Measurements from ENCODE around the gene CALY.

The CALY gene

GRCh38 chr10:133295426-133296320 is 41.0 kb downstream of the CALY start:
- peak in 2 of 10 donors; percentile 59 to 82 for DNase-seq

DNA sequence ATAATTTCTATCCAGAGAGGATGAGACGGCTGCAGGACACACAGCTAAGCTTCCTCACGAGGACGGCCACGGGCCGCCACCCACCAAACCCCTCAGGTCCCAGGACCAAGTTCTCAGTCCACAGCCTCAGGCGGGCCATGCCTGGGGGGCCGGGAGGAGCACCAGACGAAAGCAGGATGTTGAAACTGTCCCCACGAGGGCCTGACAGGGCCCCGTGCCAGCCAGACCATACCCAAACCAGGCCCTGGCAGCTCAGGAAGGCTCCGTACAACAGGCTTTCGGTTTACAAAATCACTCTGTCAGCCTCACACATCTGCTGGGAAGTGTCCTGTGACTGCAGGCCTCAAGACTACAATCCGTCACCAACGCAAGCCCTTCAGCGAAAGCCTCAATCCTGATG is 42.5 kb downstream of the CALY start:
- DNase-seq, result no peak
- intact Hi-C loops (cut with DNase I), result no loop called here

More at GRCh38 chr10:133295426-133296320, 41.0 kb downstream of the CALY start:
- intact Hi-C loops (cut with DNase I), result no loop called here

GRCh38 chr10:133293810-133294119 is 42.9 kb downstream of the CALY start:
- DNase-seq, result no peak
- intact Hi-C loops (cut with DNase I), result no loop called here

DNA sequence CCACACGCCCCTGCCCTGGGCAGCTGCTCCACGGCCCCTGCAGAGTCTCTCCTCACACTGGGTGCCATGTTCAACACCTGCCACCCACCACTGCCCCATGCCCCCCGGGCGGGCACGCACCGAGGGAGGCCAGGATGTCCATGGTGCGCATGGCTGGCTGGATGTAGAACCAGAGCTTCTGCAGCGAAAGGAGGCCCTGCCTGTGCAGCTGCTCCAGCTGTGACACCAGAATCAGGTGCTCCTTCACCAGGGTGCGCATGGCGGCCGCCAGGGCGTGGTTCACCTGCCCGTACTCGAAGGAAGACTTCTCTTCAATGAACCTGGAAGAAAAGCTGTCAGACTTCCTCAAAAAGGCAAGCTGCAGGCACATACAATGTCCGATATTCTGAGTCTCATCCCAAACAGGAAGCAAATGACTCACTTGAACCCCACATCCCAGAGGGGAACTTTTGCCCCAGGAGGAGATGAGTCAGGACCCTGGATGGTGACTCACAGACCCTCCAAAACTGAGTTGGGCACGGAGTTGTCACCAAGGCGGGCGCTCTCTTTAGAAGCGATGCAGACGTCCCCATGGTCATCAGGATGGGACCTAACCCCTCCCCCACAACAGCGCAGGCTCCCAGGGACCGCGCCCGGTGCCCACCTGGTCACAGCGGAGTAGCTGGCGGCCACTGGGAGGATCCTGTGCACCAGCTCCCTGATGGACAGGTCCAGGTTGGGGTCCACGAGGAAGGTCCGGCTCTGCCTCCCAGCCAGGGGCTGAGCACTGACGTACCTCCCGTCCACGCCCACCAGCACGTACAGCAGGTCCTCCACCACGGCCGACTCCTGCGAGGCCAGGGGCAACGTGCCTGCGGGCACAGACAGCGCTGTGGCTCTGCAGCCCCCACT is 43.5 kb downstream of the CALY start:
- no peak for DNase-seq
- intact Hi-C loops (cut with DNase I), result no loop called here

DNA sequence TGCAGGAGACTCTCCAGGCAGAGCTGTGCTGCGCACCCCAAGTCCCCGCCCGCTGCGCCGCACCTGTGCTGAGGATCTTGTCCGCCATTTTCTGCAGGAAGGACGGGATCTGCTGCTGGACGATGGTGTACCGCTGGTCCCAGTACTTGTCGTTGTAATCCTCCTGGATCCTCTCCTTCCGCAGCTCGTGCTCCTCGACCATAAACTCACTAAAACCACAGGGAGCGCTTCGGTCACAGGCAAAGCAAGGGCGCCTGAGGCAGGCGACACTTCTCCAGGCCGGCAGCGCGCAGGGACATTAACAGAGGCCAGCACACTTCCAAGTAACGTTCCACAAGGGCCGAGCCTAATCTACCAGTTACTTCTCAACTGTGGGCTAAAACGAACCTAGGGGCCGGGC is 46.9 kb downstream of the CALY start:
- no peak for DNase-seq
- intact Hi-C loops (cut with DNase I), result no loop called here

GRCh38 chr10:133287832-133288500 is 48.7 kb downstream of the CALY start:
- DNase-seq, result peak in 1 of 10 donors; percentile 78
- intact Hi-C loops (cut with DNase I), result no loop called here

- no peak for DNase-seq
- intact Hi-C loops (cut with DNase I), result no loop called here
Measured at GRCh38 chr10:133286366-133286765, 50.3 kb downstream of the CALY start.

GRCh38 chr10:133285217-133285616 is 51.5 kb downstream of the CALY start:
- intact Hi-C loops (cut with DNase I), result no loop called here
- no peak for DNase-seq

GRCh38 chr10:133283931-133284330 is 52.8 kb downstream of the CALY start:
- intact Hi-C loops (cut with DNase I), result no loop called here
- no peak for DNase-seq

DNA sequence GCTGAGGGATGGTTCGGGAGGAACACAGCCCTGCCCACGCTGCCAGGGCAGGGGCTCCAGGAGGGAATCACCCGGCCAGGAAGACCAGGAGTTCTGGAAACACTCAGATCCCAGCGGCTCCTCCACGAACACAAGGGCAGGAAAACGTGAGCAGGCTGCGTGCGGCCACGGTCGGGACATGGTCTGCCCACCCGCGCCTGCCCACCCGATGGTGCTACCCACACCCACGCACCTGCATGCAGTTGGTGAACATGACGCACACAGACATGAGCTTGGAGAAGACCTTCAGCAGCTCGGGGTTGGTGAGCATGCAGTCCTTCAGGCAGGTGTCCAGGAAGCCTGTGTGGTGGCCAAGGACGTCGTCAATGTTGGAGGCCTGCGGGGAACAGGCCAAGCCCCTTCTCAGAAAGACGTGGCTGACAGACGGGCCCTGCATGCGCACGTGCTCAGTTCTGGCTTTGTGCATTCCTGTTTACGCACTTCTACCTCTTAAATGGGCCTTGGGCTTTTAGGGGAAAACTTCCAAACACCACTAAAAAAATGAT is 53.8 kb downstream of the CALY start:
- intact Hi-C loops (cut with DNase I), result no loop called here
- no peak for DNase-seq

DNA sequence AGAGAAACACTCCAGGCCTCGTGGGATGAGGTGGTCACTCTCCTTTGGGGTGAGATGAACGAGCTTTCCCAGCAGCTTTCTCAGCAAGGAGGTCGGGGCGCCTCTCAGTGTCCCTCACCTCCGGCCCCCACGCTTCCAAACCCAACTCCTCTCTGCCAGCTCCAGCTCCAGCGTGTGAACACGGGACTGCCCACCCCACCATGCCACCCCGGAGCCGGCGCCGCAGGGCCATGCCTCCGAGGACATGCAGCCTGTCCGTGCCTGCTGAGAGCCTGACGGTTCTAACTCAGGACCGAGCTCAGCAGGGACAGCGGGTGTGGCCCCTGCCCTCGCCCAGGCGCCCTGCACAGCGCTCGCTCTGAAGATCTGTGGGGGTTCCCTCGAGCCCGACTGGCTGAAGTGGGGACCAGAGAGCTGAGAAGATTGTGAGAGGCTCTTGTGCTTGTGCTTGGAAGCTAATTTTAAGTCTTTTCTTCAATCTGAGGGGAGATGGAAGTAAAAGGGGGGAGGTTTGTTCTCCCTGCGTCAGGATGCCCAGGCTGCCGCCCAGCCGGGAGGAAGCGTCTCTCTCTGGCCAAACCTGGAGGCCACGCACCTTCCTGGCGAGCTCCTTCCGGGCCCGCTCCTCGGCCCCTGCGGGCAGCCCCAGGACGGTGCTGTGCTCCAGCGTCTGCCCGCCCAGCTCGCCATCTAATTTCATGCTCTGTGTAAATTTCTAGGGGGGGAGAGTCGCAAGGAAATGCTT is 54.9 kb downstream of the CALY start:
- intact Hi-C loops (cut with DNase I), result no loop called here

GRCh38 chr10:133281084-133281483 is 55.6 kb downstream of the CALY start:
- no peak for DNase-seq
- intact Hi-C loops (cut with DNase I), result no loop called here

More for the DNA sequence above, 54.9 kb downstream of the CALY start:
- DNase-seq, result no peak

DNA sequence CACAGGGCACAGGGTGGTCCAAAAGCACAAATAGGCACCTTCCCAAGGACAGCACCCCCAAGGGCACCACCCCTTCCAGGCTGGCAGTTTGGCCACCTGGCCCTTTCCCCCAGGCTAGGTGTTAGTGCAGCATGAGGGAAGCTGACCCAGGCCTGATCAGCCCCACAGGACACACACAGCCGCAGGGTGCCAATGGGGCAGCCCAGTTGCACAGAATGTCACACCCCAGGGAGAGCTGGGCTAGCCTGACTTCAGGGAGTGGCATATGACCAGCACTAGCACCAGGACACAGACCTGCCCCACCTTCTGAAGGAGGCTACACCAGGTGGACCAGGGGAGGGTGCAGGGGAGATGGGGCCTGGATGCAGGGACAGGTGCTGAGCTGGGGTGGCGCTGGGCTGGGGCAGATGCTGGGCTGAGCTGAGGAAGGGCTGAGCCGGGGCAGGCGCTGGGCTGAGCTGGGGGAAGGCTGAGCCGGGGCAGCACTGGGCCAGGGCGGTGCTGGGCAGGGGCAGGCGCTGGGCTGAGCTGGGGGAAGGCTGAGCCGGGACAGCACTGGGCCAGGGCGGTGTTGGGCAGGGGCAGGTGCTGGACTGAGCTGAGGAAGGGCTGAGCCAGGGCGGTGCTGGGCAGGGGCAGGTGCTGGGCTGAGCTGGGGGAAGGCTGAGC is 56.2 kb downstream of the CALY start:
- no peak for DNase-seq
- intact Hi-C loops (cut with DNase I), result no loop called here

- intact Hi-C loops (cut with DNase I), result no loop called here
Measured at GRCh38 chr10:133279326-133280226, 57.1 kb downstream of the CALY start.

GRCh38 chr10:133278577-133279265 is 58.0 kb downstream of the CALY start:
- intact Hi-C loops (cut with DNase I), result no loop called here
- DNase-seq, result peak in 1 of 10 donors; percentile 42

More at GRCh38 chr10:133279326-133280226, 57.1 kb downstream of the CALY start:
- DNase-seq, result no peak

DNA sequence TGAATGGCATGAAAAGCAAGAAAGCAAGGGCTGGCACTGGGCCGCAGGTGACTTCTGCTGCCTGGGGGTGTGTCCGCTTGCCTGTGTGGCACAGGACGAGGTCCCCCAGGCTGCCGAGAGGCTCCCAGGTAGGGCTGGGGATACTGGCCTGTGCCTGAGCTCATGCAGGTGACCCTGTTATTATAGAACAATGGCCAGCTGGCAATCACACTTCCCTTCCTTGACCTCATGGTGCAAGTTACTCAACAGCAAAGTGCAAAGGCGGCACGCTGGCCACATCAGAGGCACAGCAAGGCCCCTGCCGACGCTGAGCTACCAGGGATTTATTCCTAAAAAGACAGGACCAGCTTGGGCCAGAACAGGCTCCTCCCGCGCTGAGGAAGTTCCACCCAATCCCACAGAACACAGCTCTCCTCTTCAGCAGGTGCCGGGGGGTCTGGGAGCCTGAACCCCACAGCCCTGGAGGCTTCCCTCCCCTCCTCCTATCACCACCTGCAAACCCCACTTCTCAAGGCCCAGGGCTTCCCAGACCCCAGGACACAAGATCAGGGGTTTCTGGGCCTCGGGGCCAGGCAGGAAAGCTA is 58.6 kb downstream of the CALY start:
- intact Hi-C loops (cut with DNase I), result no loop called here
- no peak for DNase-seq

DNA sequence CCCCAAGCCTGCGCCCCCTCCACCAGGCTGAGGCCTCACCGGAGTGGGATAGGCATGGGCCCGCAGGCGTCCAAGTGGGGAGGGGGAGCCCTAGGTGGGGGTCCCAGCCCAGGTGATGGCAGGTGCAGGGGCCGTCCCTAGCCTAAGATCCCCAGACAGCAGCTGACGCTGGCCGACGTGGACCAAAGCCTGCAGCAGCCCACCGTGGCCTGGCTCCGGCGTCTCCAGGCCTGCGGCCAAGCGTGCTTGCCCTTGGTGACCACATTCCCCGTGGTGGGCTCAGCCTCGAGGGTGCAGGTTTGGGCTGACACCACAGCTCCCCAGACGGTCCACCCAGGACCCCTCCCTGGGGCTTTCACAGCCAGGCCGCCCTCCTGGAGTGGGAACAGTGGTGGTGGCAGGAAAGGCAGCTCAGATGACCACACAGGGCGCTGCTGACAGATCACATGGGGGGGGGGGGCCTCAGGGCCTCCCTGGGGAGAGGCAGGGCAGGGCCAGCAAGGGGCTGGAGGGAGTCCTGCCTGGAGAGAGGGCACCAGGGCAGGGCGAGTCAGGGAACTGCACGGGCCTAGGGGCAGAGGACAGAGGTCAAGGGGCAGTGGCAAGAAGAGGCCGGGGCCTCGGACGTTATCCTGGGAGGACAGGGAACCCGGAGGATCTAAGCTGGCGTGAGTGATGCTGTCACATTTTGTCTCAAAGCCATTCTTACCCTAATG is 59.3 kb downstream of the CALY start:
- no peak for DNase-seq
- intact Hi-C loops (cut with DNase I), result no loop called here
